ENCODE data around the gene HDAC4.

DNA sequence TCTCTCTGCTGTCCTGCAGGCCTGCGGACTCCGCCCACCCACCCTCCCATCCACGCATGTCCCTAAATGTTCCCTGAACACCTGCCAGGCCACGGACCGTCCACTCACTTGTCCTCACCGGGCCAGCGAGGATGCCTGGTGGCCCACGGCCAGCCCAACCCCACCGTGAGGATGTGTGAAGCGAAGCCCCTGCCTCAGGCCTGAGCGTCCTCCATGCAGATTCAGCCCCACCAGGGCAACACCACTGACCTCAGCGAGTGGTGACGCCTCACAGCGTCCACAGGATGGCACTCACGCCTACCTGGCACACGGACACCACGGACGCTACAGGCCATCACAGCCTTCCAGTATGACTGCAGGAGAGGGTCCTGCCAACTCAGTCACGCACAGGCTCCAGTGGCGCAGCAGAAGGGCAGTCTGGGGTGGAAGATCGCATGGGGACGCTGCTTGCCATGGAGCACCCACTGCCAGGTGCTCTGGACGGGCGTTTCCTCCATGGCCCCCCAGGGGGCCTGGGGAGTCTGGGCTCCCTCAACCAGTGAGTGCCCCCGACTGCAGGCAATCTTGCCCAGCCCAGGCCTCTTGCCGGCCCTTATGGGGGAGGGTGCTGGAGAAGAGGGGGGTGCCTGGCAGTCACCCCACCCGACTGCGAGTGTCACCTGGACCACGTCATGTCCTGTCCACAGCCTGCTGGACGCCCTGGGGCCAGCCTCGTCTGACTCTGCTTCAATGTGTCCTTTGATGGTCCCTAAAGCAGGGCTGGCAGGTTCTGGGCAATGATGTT is 25.4 kb downstream of the HDAC4 start:
- TF ChIP-seq POLR2A (IDR thresholded peaks at IDR 0.05) (no peak), EP300 (IDR thresholded peaks at IDR 0.05) (no peak)
- TF ChIP-seq, protein P1, sequence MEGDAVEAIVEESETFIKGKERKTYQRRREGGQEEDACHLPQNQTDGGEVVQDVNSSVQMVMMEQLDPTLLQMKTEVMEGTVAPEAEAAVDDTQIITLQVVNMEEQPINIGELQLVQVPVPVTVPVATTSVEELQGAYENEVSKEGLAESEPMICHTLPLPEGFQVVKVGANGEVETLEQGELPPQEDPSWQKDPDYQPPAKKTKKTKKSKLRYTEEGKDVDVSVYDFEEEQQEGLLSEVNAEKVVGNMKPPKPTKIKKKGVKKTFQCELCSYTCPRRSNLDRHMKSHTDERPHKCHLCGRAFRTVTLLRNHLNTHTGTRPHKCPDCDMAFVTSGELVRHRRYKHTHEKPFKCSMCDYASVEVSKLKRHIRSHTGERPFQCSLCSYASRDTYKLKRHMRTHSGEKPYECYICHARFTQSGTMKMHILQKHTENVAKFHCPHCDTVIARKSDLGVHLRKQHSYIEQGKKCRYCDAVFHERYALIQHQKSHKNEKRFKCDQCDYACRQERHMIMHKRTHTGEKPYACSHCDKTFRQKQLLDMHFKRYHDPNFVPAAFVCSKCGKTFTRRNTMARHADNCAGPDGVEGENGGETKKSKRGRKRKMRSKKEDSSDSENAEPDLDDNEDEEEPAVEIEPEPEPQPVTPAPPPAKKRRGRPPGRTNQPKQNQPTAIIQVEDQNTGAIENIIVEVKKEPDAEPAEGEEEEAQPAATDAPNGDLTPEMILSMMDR (IDR thresholded peaks at IDR 0.05): no peak
